ENCODE measurements around the gene KCNJ15. TPM values are rescaled to one million over a fixed set of nuclear protein-coding genes. Genes with fewer than 3 reads are reported as not detected.
A peak's percentile ranks its signal among the peaks of the same experiment; 100 is the strongest.

Gene KCNJ15
- under 0.01 TPM in 2 replicates for total RNA-seq

GRCh38 chr21:38256599-38257302 lies at the start of gene KCNJ15:
Gene KCNJ15 (plus strand): TSS chr21:38256991. CDS start chr21:38299262, 42,271 bp downstream.
- no peak for DNase-seq (ENCODE audit: low read depth)
- no peak within 1 kb of the TSS for H3K4me3 ChIP-seq (ENCODE audit: low read depth, low read length)
- no peak for TF ChIP-seq CTCF (IDR thresholded peaks at IDR 0.05; ENCODE audit: insufficient read depth, low read depth, low read length)

DNA sequence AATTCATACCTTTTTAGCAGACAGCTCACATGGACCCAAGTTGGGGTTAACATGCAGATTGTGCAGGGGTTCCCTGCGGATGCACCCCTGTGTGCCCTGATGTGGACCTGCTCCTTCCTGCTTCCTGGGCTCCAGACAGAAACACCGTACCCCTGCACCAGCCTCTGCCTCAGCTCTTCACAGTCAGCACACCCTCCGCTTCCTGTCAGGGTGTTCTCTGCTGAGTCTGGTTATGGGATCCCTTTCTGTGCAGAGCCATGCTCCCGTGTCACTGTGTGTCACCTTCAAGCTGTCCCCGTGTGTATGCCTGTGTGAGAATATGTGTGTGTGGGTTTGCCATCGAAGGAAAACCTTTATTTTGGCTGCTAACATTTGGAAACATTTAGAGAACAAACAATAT lies 48.7 kb upstream of the KCNJ15 start:
- DNase-seq (ENCODE audit: low read depth) = no peak
- no peak overlapping the region for H3K4me3 ChIP-seq (ENCODE audit: low read depth, low read length)
- no peak for TF ChIP-seq CTCF (IDR thresholded peaks at IDR 0.05; ENCODE audit: insufficient read depth, low read depth, low read length)

- DNase-seq (ENCODE audit: low read depth) = no peak
- H3K4me3 ChIP-seq (ENCODE audit: low read depth, low read length) = no peak overlapping the region
- TF ChIP-seq CTCF (IDR thresholded peaks at IDR 0.05; ENCODE audit: insufficient read depth, low read depth, low read length) = no peak
Measured at GRCh38 chr21:38211321-38211720, 45.5 kb upstream of the KCNJ15 start.

GRCh38 chr21:38212706-38213105 lies 44.1 kb upstream of the KCNJ15 start:
- no peak for TF ChIP-seq CTCF (IDR thresholded peaks at IDR 0.05; ENCODE audit: insufficient read depth, low read depth, low read length)

GRCh38 chr21:38219049-38219628 lies 37.7 kb upstream of the KCNJ15 start:
- DNase-seq (ENCODE audit: low read depth) = peak; percentile 85
- H3K4me3 ChIP-seq (ENCODE audit: low read depth, low read length) = no peak overlapping the region
- peak; percentile 96 for TF ChIP-seq CTCF (IDR thresholded peaks at IDR 0.05; ENCODE audit: insufficient read depth, low read depth, low read length)

More at GRCh38 chr21:38212706-38213105, 44.1 kb upstream of the KCNJ15 start:
- DNase-seq (ENCODE audit: low read depth) = no peak
- no peak overlapping the region for H3K4me3 ChIP-seq (ENCODE audit: low read depth, low read length)

- DNase-seq (ENCODE audit: low read depth) = peak; percentile 59
- no peak for TF ChIP-seq CTCF (IDR thresholded peaks at IDR 0.05; ENCODE audit: insufficient read depth, low read depth, low read length)
Measured at GRCh38 chr21:38220270-38220737, 36.5 kb upstream of the KCNJ15 start.

More at GRCh38 chr21:38220270-38220737, 36.5 kb upstream of the KCNJ15 start:
- no peak overlapping the region for H3K4me3 ChIP-seq (ENCODE audit: low read depth, low read length)

Data from fibroblast of villous mesenchyme (primary cell).